DOHH2 (cell line): ENCODE data around the gene SMARCA1.

Experiments
- EZH2phosphoT487 ChIP-seq: fragments of 200-600 bp; sonication (generic); IDR thresholded peaks from 2 replicates; pipeline ENCODE4 v1.6.1; 2017; ENCODE audit warnings: borderline replicate concordance, mild to moderate bottlenecking, antibody characterized with exemption, low read length, moderate library complexity, mixed read lengths
- TF ChIP-seq, protein P1 (sequence below): fragments of 200-600 bp; sonication (generic); IDR thresholded peaks from one replicate; pipeline ENCODE4 v1.5.1; 2014; ENCODE audit warnings: antibody characterized with exemption, mild to moderate bottlenecking, low read depth, low read length; ENCODE audit not compliant: poor library complexity, severe bottlenecking

DNA sequence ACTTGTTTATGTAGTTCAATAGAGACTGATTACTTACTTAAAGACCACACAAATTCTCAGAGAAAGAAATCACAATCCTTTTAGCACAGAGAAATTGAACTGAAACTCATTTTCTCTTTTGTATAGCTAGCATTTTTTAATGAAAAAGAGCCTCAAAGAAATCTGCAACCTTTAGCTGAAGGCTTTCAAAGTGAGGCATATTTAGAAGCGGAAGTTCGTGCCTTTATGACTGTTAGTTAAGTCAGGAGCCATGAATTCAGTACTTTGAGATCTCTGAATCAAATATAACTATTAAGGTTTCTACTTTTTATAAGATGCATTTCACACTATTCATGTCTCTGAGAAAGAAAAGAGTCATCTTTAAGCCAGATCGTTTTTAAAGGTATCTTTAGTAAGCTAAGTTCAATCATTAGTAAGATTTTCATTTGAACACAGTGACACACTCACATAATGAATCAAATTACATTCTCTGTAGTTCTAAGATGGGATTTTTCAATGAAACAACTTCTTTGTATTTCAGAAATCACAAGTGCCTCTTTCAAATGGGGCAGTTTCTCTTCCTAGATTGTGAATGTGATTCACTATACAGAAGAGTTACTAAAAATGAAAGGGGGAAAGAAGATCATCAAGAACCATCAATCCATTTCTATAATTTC lies 61.4 kb downstream of the SMARCA1 start:
- TF ChIP-seq, protein P1, sequence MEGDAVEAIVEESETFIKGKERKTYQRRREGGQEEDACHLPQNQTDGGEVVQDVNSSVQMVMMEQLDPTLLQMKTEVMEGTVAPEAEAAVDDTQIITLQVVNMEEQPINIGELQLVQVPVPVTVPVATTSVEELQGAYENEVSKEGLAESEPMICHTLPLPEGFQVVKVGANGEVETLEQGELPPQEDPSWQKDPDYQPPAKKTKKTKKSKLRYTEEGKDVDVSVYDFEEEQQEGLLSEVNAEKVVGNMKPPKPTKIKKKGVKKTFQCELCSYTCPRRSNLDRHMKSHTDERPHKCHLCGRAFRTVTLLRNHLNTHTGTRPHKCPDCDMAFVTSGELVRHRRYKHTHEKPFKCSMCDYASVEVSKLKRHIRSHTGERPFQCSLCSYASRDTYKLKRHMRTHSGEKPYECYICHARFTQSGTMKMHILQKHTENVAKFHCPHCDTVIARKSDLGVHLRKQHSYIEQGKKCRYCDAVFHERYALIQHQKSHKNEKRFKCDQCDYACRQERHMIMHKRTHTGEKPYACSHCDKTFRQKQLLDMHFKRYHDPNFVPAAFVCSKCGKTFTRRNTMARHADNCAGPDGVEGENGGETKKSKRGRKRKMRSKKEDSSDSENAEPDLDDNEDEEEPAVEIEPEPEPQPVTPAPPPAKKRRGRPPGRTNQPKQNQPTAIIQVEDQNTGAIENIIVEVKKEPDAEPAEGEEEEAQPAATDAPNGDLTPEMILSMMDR: no peak
- TF ChIP-seq EZH2phosphoT487: no peak
